Activated CD8-positive, alpha-beta memory T cell treated with anti-CD3 and anti-CD28 coated beads, Interleukin-2, amount 50 U/mL, for 24 hours (primary cell): ENCODE data around the gene KLF6.

ENCODE experiments used
- DNase-seq: peaks from one replicate; pipeline ENCODE4 v3.0.0-alpha.2; 2020; ENCODE audit errors: extremely low read depth

The KLF6 gene

GRCh38 chr10:3728563-3728962 lies 56.4 kb downstream of the KLF6 start:
- no peak for DNase-seq

- no peak for DNase-seq
Observed at GRCh38 chr10:3727268-3727667, 57.7 kb downstream of the KLF6 start.
